ENCODE results near the gene ANKRD60.

ANKRD60 gene

GRCh38 chr20:58194175-58194791 lies 34.2 kb downstream of the ANKRD60 start:
- DNase-seq (ENCODE audit: low read depth) = no peak

- DNase-seq (ENCODE audit: low read depth) = no peak
Measured at GRCh38 chr20:58192567-58192966, 35.9 kb downstream of the ANKRD60 start.

- DNase-seq (ENCODE audit: low read depth) = no peak
Measured at GRCh38 chr20:58192065-58192464, 36.4 kb downstream of the ANKRD60 start.

GRCh38 chr20:58188527-58188926 lies 39.9 kb downstream of the ANKRD60 start:
- no peak for DNase-seq (ENCODE audit: low read depth)

GRCh38 chr20:58184984-58185383 lies 43.5 kb downstream of the ANKRD60 start:
- DNase-seq (ENCODE audit: low read depth) = no peak

- DNase-seq (ENCODE audit: low read depth) = no peak
Measured at GRCh38 chr20:58184063-58184462, 44.4 kb downstream of the ANKRD60 start.

- DNase-seq (ENCODE audit: low read depth) = no peak
Measured at GRCh38 chr20:58182521-58183140, 45.8 kb downstream of the ANKRD60 start.

- DNase-seq (ENCODE audit: low read depth) = peak; percentile 37
Measured at GRCh38 chr20:58179432-58180099, 48.9 kb downstream of the ANKRD60 start.

- DNase-seq (ENCODE audit: low read depth) = no peak
Measured at GRCh38 chr20:58179083-58179431, 49.4 kb downstream of the ANKRD60 start.

GRCh38 chr20:58177799-58178198 lies 50.7 kb downstream of the ANKRD60 start:
- no peak for DNase-seq (ENCODE audit: low read depth)

- DNase-seq (ENCODE audit: low read depth) = no peak
Measured at GRCh38 chr20:58175836-58176235, 52.6 kb downstream of the ANKRD60 start.

GRCh38 chr20:58175425-58175824 lies 53.0 kb downstream of the ANKRD60 start:
- DNase-seq (ENCODE audit: low read depth) = no peak

- peak; percentile 3 for DNase-seq (ENCODE audit: low read depth)
Measured at GRCh38 chr20:58174708-58175280, 53.7 kb downstream of the ANKRD60 start.

- no peak for DNase-seq (ENCODE audit: low read depth)
Measured at GRCh38 chr20:58173930-58174707, 54.3 kb downstream of the ANKRD60 start.

GRCh38 chr20:58173091-58173490 lies 55.4 kb downstream of the ANKRD60 start:
- DNase-seq (ENCODE audit: low read depth) = no peak

DNA sequence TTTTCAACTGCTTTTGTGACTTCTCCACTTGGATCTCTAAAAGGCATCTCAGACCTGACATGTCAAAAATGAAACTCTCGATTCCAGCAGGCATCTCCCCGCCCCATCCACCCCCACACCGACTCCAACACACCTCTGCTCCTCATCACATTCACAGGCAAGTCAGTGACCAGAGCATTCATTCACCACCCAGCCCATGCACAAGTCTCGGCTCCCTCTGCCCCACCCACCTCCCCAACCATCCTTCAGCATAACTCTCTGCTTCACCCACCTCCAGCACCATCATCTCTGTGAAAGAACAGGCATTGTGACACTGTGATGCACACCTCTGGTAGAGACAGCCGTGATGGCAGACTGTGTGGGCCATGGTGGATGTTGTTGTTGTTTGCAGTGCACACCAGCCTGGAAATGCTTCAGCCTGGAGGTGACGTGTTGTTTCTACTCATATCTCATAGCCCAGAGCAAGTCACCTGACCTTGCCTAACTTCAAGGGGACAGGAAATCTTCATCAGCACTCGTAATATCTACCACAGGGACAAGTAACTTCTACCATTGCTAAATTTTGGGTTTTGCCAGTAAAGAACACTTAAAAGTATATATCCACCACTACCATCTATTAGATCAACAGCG lies 56.5 kb downstream of the ANKRD60 start:
- no peak for DNase-seq (ENCODE audit: low read depth)

GRCh38 chr20:58169450-58169849 lies 59.0 kb downstream of the ANKRD60 start:
- DNase-seq (ENCODE audit: low read depth) = peak; percentile 78

GRCh38 chr20:58168843-58169242 lies 59.6 kb downstream of the ANKRD60 start:
- no peak for DNase-seq (ENCODE audit: low read depth)

DNA sequence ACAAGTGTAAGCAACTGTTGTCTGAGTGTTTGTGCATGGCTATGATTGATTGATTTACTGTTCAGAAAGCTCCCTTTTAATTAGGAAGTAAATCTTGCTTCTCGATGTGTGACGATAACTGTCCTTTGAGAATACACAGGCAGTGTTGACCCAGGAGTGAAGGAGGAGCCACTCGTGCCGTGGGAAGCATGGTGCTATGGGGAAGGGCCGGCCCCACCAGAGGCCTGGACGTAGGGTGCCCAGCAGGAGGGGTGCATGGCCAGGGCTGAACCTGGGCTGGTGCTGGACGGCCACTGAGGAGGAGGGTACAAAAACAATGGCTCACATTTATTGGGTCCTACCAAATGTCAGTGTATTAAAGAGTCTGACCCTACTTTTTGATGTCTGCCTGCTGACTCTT lies 60.7 kb downstream of the ANKRD60 start:
- no peak for DNase-seq (ENCODE audit: low read depth)
